Epithelial cell of esophagus (primary cell): ENCODE data around the gene SARS1.
A peak's percentile ranks its signal among the peaks of the same experiment; 100 is the strongest.

ENCODE experiments used
- DNase-seq: peaks from one replicate; pipeline ENCODE4 v3.0.0; 2010; ENCODE audit warnings: low read depth
- H3K4me3 ChIP-seq: 2 replicates; pipeline ENCODE4 v1.5.1; 2011; ENCODE audit warnings: mild to moderate bottlenecking, low read length, control low read depth
- CTCF ChIP-seq: IDR thresholded peaks from 2 replicates; pipeline ENCODE4 v1.5.1; 2011; ENCODE audit warnings: low read depth, mild to moderate bottlenecking, low read length, control low read depth, inconsistent platforms; ENCODE audit not compliant: insufficient read depth; ENCODE audit errors: missing control alignments

The SARS1 gene

GRCh38 chr1:109201123-109201703 is 12.5 kb upstream of the SARS1 start:
- no peak overlapping the region for H3K4me3 ChIP-seq
- peak; percentile 90 for TF ChIP-seq CTCF
- DNase-seq, result peak; percentile 98

GRCh38 chr1:109204484-109204883 is 9.2 kb upstream of the SARS1 start:
- no peak for DNase-seq
- no peak overlapping the region for H3K4me3 ChIP-seq
- no peak for TF ChIP-seq CTCF

GRCh38 chr1:109206339-109206738 is 7.4 kb upstream of the SARS1 start:
- H3K4me3 ChIP-seq, result no peak overlapping the region
- no peak for TF ChIP-seq CTCF
- no peak for DNase-seq

GRCh38 chr1:109207467-109208103 is 6.1 kb upstream of the SARS1 start:
- no peak overlapping the region for H3K4me3 ChIP-seq
- TF ChIP-seq CTCF, result no peak
- peak; percentile 36 for DNase-seq

- no peak overlapping the region for H3K4me3 ChIP-seq
- TF ChIP-seq CTCF, result no peak
- DNase-seq, result peak; percentile 40
Observed at GRCh38 chr1:109208394-109208793, 5.3 kb upstream of the SARS1 start.

- TF ChIP-seq CTCF, result no peak
- no peak overlapping the region for H3K4me3 ChIP-seq
- DNase-seq, result peak; percentile 76
Observed at GRCh38 chr1:109208836-109209463, 4.8 kb upstream of the SARS1 start.
